Nephron (organoid): ENCODE results near the gene ANKRD27.

Experiments
- H3K27ac Mint-ChIP-seq, 3 experiments: 2 replicates each; pipeline ENCODE4 v1.8.0; 2020; ENCODE audit warnings: mixed read lengths in 3 of 3, mild to moderate bottlenecking in 2 of 3, moderate library complexity in 1 of 3
- H3K27me3 Mint-ChIP-seq: 2 replicates; pipeline ENCODE4 v1.8.0; 2021; ENCODE audit warnings: low read depth, mild to moderate bottlenecking, moderate library complexity, mixed read lengths
- H3K36me3 Mint-ChIP-seq: 2 replicates; pipeline ENCODE4 v1.8.0; 2020; ENCODE audit warnings: low read depth, mixed read lengths
- H3K4me1 Mint-ChIP-seq: 2 replicates; pipeline ENCODE4 v1.8.0; 2020; ENCODE audit warnings: mixed read lengths
- H3K4me3 Mint-ChIP-seq, 3 experiments: 2 replicates each; pipeline ENCODE4 v1.8.0; 2020; ENCODE audit warnings: mild to moderate bottlenecking in 3 of 3, mixed read lengths in 3 of 3, moderate library complexity in 2 of 3
- H3K9me3 Mint-ChIP-seq: 2 replicates; pipeline ENCODE4 v1.8.0; 2020; ENCODE audit warnings: mixed read lengths
- CTCF ChIP-seq, 3 experiments: fragments of 200-600 bp; sonication (generic); IDR thresholded peaks; one replicate each; pipeline ENCODE4 v1.5.0; 2021; ENCODE audit warnings: antibody characterized with exemption in 3 of 3; ENCODE audit not compliant: unreplicated experiment in 3 of 3

ANKRD27 gene

GRCh38 chr19:32650671-32651070, 24.3 kb downstream of the ANKRD27 start:
- peaks cover 36% of the 10 kb centered on the region for H3K36me3 Mint-ChIP-seq
- H3K4me1 Mint-ChIP-seq = peaks cover 20% of the 10 kb centered on the region
- no peak overlapping the region for H3K4me3 Mint-ChIP-seq
- no peaks in the 10 kb centered on the region for H3K27me3 Mint-ChIP-seq
- no peak for TF ChIP-seq CTCF (IDR thresholded peaks at IDR 0.05; ENCODE audit: unreplicated experiment in 3 of 3)
- no peaks in the 10 kb centered on the region for H3K9me3 Mint-ChIP-seq
- no peak overlapping the region for H3K27ac Mint-ChIP-seq

GRCh38 chr19:32649751-32650150, 25.2 kb downstream of the ANKRD27 start:
- no peak for TF ChIP-seq CTCF (IDR thresholded peaks at IDR 0.05; ENCODE audit: unreplicated experiment in 3 of 3)
- Mint-ChIP-seq H3K27me3 (no peaks in the 10 kb centered on the region), H3K4me1 (peaks cover 20% of the 10 kb centered on the region), H3K36me3 (peaks cover 33% of the 10 kb centered on the region), H3K27ac (no peak overlapping the region), H3K9me3 (no peaks in the 10 kb centered on the region), H3K4me3 (no peak overlapping the region)

- Mint-ChIP-seq H3K4me1 (peaks cover 11% of the 10 kb centered on the region), H3K27me3 (no peaks in the 10 kb centered on the region), H3K9me3 (no peaks in the 10 kb centered on the region), H3K4me3 (no peak overlapping the region), H3K27ac (peak overlapping the region in 2 of 3 experiments; percentile 48 to 52), H3K36me3 (peaks cover 51% of the 10 kb centered on the region)
- no peak for TF ChIP-seq CTCF (IDR thresholded peaks at IDR 0.05; ENCODE audit: unreplicated experiment in 3 of 3)
Observed at GRCh38 chr19:32647361-32647760, 27.6 kb downstream of the ANKRD27 start.

- no peak for TF ChIP-seq CTCF (IDR thresholded peaks at IDR 0.05; ENCODE audit: unreplicated experiment in 3 of 3)
- Mint-ChIP-seq H3K4me3 (no peak overlapping the region), H3K27ac (no peak overlapping the region), H3K27me3 (no peaks in the 10 kb centered on the region), H3K4me1 (peaks cover 6% of the 10 kb centered on the region), H3K36me3 (peaks cover 55% of the 10 kb centered on the region), H3K9me3 (no peaks in the 10 kb centered on the region)
Observed at GRCh38 chr19:32646556-32646955, 28.4 kb downstream of the ANKRD27 start.

- H3K36me3 Mint-ChIP-seq = peaks cover 64% of the 10 kb centered on the region
- peaks cover 4% of the 10 kb centered on the region for H3K4me1 Mint-ChIP-seq
- H3K27me3 Mint-ChIP-seq = no peaks in the 10 kb centered on the region
- H3K4me3 Mint-ChIP-seq = no peak overlapping the region
- TF ChIP-seq CTCF (IDR thresholded peaks at IDR 0.05; ENCODE audit: unreplicated experiment in 3 of 3) = no peak
- no peak overlapping the region for H3K27ac Mint-ChIP-seq
- H3K9me3 Mint-ChIP-seq = no peaks in the 10 kb centered on the region
Observed at GRCh38 chr19:32642771-32643170, 32.2 kb downstream of the ANKRD27 start.

GRCh38 chr19:32638625-32639024, 36.4 kb downstream of the ANKRD27 start:
- Mint-ChIP-seq H3K4me1 (no peaks in the 10 kb centered on the region), H3K4me3 (no peak overlapping the region), H3K9me3 (no peaks in the 10 kb centered on the region), H3K36me3 (peaks cover 62% of the 10 kb centered on the region), H3K27ac (no peak overlapping the region), H3K27me3 (no peaks in the 10 kb centered on the region)
- TF ChIP-seq CTCF (IDR thresholded peaks at IDR 0.05; ENCODE audit: unreplicated experiment in 3 of 3) = no peak
